Kidney glomerular epithelial cell (primary cell): ENCODE measurements around the gene OTOA.
"Not testable (repeated sequence)": the region's sequence is repeated elsewhere in the genome, so short reads cannot be mapped to it uniquely, and the experiment has no call there.

Experiments used
- DNase-seq: peaks from one replicate; lab custom pipeline; 2025; lab: John Stamatoyannopoulos, UW

The OTOA gene

DNA sequence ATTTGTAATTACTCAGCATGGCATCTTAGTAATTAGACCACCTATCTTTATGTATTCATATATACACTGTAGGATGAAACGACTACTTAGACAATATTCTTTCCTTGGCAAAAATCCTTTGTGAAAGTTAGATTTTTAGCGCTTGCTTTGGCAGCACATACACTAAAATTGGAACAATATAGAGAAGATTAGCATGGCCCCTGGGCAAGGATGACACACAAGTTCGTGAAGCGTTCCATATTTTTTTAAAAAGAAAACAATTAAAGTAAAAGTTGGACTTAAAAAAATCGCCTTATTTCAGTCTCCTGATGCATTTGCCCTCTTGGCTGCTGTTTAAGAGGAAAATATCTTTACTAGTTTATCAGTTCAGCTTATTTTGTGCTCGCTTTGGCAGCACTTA, 21.9 kb upstream of the OTOA start:
- no peak for DNase-seq

DNA sequence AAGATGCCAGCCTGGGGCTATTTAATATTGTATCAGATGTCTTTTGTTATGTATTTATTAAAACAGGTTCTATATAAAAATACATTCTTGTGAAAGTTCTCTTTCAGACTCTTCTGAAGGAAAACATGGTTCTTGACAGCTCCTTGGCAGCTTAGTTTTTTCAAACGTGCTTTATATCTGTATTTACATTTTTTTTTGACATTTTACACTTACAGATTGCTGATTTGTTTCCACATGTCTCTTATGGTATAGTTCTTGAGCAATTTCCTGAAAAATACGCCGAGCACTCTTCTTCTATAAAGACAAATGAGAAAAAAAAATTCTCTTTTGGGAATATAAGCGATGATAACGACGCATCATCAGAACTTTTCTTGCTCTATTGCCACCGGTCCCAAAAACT, 20.9 kb upstream of the OTOA start:
- DNase-seq = no peak

GRCh38 chr16:21643785-21644184, 20.0 kb upstream of the OTOA start:
- DNase-seq = no peak

- DNase-seq = no peak
These were observed 19.1 kb upstream of the OTOA start for GRCh38 chr16:21644674-21645073.

DNA sequence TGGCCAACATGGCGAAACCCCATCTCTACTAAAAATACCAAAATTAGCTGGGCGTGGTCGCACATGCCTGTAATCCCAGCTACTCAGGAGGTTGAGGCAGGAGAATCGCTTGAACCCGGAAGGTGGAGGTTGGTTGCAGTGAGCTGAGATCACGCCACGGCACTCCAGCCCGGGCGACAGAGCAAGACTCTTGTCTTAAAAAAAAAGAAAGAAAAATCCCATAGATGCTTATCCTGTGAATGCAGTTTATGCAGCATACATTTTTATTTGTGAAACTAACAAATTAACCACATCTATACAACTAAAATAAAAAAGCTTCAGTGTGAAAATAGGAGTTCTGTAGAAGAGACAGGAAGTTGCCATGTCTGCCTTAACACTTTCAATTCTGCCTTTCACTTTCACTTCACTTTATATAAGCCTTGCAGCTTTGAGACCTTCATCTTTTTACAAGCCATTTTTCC, 18.5 kb upstream of the OTOA start:
- DNase-seq = peak; percentile 10

DNA sequence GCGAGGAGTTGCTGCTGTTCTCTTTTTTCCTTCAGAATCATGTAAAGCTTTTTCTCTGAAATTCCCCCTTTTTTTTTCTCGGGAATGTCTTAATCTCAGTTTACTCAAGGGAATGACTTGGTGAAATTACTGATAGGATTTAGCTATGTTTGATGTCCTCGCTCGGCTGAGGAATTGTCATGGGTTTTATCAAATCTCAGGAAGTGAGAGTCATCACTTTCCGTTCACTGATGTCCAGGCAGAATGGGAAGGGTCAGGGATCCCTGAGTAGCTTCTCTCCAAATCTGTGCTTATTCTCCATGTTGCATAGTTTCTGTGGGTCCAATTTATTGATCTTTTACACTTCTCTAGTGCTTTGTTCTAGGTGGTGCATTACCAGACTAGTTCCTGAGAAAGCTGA, 17.7 kb upstream of the OTOA start:
- no peak for DNase-seq

- DNase-seq = no peak
These were observed 16.8 kb upstream of the OTOA start for GRCh38 chr16:21646721-21647561.

GRCh38 chr16:21647562-21648164, 16.1 kb upstream of the OTOA start:
- no peak for DNase-seq

DNA sequence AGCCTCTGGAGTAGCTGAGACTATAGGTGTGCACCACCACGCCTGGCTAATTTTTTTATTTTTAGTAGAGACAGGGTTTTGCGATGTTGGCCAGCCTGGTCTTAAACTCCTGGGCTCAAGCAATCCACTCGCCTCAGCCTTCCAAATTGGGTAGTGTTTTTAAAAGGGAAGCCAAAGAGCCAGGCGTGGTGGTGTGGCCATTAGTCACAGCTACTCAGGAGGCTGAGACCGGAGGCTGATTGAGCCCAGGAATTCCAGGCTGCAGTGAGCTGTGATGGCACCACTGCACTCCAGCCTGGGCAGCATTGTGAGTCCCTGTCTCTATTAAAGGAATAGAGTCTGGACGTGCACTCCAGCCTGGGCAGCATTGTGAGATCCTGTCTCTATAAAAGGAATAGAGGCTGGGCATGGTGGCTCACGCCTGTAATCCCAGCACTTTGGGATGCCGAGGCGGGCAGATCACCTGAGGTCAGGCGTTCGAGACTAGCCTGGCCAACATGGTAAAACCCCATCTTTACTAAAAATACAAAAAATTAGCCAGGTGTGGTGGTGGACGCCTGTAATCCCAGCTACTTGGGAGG, 13.9 kb upstream of the OTOA start:
- not testable (repeated sequence) for DNase-seq

DNA sequence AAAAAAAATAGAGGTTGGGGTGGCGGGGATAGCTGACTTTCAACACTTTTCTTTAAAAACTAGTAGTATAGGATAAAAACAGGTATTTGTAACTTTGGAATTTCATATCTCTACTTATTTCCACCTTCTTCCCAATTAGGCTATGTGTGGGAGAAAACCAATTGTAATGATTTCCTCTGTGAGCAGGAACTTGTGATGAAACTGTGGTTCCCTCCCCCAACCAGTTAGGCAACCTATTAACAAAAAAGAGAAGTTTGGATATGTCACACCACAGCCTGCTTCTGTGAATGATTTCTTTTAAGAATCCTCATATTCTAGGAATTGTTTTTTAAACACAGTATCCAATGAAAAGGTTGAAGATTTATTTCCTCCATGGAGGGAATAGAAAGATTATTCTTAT, 13.2 kb upstream of the OTOA start:
- no peak for DNase-seq

GRCh38 chr16:21651515-21651914, 12.3 kb upstream of the OTOA start:
- no peak for DNase-seq

- no peak for DNase-seq
These were observed 11.3 kb upstream of the OTOA start, which contains the start of gene IGSF6 for GRCh38 chr16:21652453-21652852. Gene IGSF6 (minus strand): TSS chr16:21652608. CDS start chr16:21652598, 10 bp downstream.

GRCh38 chr16:21653571-21653970, 10.2 kb upstream of the OTOA start:
- no peak for DNase-seq

DNA sequence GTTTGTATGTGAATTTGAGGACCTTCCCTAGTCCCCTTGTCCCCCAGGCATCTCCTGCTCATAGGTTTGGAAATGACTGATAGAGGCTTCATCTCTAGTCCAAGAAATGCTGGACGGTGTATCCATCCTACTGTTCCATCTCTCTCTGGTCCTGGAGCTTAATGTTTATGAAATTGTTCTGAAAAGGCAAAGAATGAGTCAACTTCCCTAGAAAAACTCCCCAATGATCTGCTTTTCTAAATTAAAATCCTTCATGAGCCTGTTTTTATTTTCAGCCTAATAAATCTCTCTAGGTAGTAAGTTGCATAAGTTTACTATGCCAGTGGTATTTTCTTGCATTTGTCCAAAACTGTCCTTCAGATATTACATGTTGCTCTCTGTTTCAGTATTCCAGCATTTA, 9.3 kb upstream of the OTOA start:
- no peak for DNase-seq

DNA sequence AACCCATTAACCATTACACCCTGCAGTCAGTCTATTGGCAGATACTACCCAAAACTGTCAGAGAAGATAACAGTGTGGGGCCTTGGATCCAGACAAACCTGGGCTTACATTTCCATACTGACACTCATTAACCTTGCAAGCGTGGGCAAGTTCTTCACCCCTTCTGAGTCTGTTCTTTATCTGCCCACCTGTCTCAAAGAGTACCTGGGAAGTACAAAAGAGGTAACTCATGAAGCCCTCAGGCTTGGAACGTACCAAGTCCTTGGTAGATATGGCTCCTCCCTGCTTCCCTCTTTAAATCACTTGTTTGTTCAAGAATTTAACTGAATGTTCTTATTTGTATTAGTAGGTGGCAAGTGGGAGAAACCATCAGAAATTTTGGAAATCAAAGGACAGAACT, 8.9 kb upstream of the OTOA start:
- DNase-seq = no peak

DNA sequence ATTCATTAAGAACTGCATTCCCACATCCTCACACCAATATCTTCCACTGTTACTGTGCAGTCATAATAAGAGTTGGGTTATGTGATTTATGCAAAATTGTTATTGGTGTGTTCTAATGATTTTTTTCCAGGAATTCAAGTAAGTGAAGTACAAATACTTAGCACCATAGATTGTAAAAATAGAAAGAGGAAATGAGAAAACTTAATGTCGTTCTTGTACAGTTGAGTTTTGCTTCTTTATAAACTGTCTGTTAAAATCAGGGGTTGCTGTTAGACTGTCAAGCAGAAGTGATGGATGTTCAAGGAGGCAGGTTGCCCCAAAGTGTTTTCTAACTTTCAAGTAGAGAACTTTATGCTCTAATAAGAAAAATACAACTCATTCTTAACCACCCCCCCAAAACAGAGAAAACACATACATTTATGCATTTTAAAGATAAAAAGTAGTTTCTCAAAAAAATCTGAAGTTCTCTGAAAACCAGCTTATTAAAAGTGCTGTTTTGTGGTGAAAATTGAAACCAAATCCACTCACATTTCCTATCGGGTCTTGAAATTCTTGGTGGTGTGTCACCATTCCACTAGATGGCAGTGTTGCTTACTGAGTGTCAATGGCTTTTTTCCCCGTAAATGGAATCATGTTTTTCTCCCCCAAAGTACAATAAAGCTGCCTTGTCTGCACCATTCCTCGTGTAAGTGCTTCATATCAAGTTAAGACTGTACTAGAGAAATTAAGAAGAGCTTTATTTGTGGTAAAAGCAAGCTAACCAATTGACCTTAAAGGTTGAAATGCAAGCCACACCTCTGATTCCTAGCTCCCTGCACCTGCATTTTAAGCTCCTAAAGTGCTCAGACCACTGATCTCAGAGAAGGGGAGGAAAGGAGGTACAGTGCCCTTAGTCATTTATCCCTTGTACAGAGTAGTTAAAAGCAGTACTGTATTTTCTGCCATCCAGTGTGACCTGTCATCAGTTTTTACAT, 6.7 kb upstream of the OTOA start:
- peak; percentile 38 for DNase-seq

DNA sequence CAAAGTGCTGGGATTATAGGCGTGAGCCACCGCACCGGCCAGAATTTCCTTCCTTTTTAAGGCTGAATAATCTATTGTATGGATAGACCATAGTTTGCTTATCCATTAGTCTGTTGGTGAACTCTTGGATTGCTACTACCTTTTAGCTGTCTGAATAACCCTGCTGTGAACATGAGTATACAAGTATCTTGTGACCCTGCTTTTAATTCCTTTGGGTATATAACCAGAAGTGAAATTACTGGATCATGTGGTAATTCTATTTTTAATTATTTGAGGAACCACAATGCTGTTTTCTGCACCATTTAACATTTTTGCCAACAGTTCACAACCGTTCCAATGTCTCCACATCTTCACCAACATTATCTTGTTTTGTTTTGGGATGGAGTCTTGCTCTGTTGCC, 4.6 kb upstream of the OTOA start:
- no peak for DNase-seq

DNA sequence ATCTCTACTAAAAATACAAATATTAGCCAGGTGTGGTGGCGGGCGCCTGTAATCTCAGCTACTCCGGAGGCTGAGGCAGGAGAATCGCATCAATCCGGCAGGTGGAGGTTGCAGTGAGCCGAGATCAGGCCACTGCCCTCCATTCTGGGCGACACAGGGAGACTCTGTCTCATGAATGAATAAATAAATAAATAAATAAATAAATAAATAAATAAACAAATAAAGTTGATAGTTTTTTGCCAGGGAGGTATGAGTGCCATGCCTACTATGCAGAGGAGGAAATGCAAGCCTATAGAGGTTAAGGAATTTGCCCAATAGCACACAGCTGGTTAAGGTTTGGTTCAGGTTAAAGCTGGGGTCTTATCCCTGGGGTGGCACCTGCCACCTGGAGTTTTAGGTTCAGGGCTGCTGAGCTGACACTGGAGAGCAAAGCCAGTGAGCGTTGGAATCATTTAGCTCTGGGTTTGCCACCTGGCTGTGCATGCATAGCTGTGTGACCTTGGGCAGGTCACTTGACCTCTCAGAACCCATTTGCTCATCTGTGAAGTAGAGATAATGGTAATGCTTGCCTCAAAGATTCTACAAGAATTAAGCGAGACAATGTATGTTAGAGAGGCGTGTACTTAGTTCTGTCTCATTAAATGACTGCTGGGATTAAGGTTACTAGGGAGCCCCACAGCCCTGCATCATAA, 1.2 kb downstream of the OTOA start:
- no peak for DNase-seq

- no peak for DNase-seq
These were observed 3.0 kb downstream of the OTOA start for GRCh38 chr16:21666772-21667171.

DNA sequence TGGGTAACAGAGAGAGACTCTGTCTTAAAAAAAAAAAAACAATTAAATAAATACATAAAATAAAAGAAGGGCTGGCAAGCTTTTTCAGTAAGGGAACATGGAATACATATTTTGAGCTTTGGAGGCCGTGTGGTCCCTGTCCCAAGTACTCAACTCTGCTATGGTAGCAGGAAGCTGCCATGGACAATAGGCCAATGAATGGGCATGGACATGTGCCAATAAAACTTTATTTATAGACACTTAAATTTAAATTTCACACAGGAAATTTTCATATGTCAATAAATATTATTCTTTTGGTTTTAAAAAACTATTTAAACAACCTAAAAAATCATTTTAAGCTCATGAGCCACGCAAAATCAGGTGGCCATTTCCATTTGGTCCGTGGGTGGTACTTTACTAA, 3.8 kb downstream of the OTOA start:
- no peak for DNase-seq

DNA sequence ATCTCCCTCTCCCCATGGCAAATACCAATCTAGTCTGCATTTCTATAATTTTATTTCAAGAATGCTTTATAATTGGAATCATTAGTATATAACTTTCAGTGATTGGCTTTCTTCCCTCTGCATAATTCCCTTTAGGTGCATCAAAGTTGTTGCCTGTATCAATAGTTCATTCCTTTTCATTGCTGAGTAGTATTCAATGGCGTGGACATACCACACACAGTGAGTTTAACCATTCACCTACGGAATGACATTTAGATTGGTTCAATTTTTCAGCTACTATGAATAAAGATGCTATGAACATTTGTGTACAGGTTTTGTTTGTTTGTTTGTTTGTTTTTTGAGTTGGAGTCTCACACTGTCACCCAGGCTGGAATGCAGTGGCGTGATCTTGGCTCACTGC, 9.7 kb downstream of the OTOA start:
- DNase-seq = no peak
